Breast epithelium (tissue), 4 donors: ENCODE measurements around the gene SESN2. TPM values are rescaled to one million over a fixed set of nuclear protein-coding genes. Genes with fewer than 3 reads are reported as not detected.
A peak's percentile ranks its signal among the peaks of the same experiment; 100 is the strongest.

ENCODE experiments used
- DNase-seq, 2 donors: peaks; one replicate each; pipeline ENCODE4 v3.0.0-alpha.2; 2019; ENCODE audit warnings: low spot score in 2 of 2
- H3K27ac ChIP-seq, 2 donors: fragments of 200-600 bp; sonication (generic) in 1 of 2; one replicate each; pipeline ENCODE4 v1.5.1; 2016 to 2019; ENCODE audit warnings: mild to moderate bottlenecking in 1 of 2
- H3K27me3 ChIP-seq, 2 donors: fragments of 200-600 bp; sonication (generic) in 1 of 2; one replicate each; pipeline versions ENCODE4 v1.5.1 to v1.6.0; 2017 to 2019; ENCODE audit warnings: control low read depth in 1 of 2, mild to moderate bottlenecking in 1 of 2
- H3K36me3 ChIP-seq: fragments of 200-600 bp; one replicate; pipeline ENCODE4 v1.5.1; 2019
- H3K4me1 ChIP-seq, 2 donors: fragments of 200-600 bp; sonication (generic); one replicate each; pipeline ENCODE4 v1.5.1; 2016 to 2019; ENCODE audit warnings: control low read depth in 1 of 2
- H3K4me3 ChIP-seq, 3 donors: fragments of 200-600 bp; sonication (generic); 1 replicate in 2 of 3; 2 replicates in 1 of 3; pipeline ENCODE4 v1.5.1; 2016 to 2019; ENCODE audit warnings: mild to moderate bottlenecking in 3 of 3, moderate library complexity in 2 of 3
- H3K9me3 ChIP-seq, 2 donors: fragments of 200-600 bp; sonication (generic) in 1 of 2; one replicate each; pipeline ENCODE4 v1.5.1; 2016 to 2019; ENCODE audit warnings: control low read depth in 1 of 2
- CTCF ChIP-seq, 3 donors: fragments of 450-650 bp; IDR thresholded peaks; one replicate each; pipeline ENCODE4 v1.5.1; 2016 to 2017; ENCODE audit warnings: antibody characterized with exemption in 3 of 3, mild to moderate bottlenecking in 3 of 3, moderate library complexity in 3 of 3
- POLR2A ChIP-seq: fragments of 450-650 bp; IDR thresholded peaks from one replicate; pipeline ENCODE4 v1.6.1; 2016; ENCODE audit warnings: antibody characterized with exemption, mild to moderate bottlenecking, moderate library complexity
- POLR2AphosphoS5 ChIP-seq, 3 donors: sonication (generic); formaldehyde crosslinking; IDR thresholded peaks; one replicate each; pipeline ENCODE4 v1.6.1; 2017; ENCODE audit warnings: antibody characterized with exemption in 3 of 3
- intact Hi-C: fragments of 100-400 bp; cut with DNase I; formaldehyde crosslinking; loops from one replicate; pipeline ENCODE4 v1.15.1; 2023; ENCODE audit warnings: low total_unique reads
- total RNA-seq, 3 donors: library from RNA; depleted of rRNA; stranded (reverse); fragments of >200 nt; gene quantifications; one replicate each; pipeline ENCODE4 v1.1.0, GENCODE V29; 2016

The SESN2 gene
- total RNA-seq, 3 donors from 2014 or later, result 10.0 to 16.0 (median 12.5) TPM

- no peaks in the 10 kb centered on the region for H3K36me3 ChIP-seq
- intact Hi-C loops, result no loop called here
- peak within 1 kb of the TSS; percentile 79 to 94 for H3K27ac ChIP-seq
- TF ChIP-seq POLR2AphosphoS5 (IDR thresholded peaks at IDR 0.05) (peak; percentile 82 to 98 (median 93)), POLR2A (peak; percentile 79), CTCF (IDR thresholded peaks at IDR 0.05) (no peak)
- H3K4me1 ChIP-seq, result peaks cover 0 to 5% of the 10 kb centered on the region in 2 donors
- DNase-seq, result peak; percentile 95 to 97
- no peaks in the 10 kb centered on the region for H3K9me3 ChIP-seq
- no peaks in the 10 kb centered on the region for H3K27me3 ChIP-seq
- H3K4me3 ChIP-seq, result peak within 1 kb of the TSS; percentile 76 to 96 (median 79)
Observed at GRCh38 chr1:28232558-28233263, 26.6 kb upstream of the SESN2 start, which contains the start of gene DNAJC8. TSS of gene DNAJC8 (minus strand) at chr1:28233029. CDS start at chr1:28232998, 31 bp downstream.

GRCh38 chr1:28233264-28233606, 26.1 kb upstream of the SESN2 start:
- DNase-seq, result no peak
- intact Hi-C loops, result no loop called here
- H3K4me3 ChIP-seq, result peak overlapping the region; percentile 76 to 96 (median 79)
- no peaks in the 10 kb centered on the region for H3K9me3 ChIP-seq
- H3K27ac ChIP-seq, result peak overlapping the region; percentile 79 to 94
- no peaks in the 10 kb centered on the region for H3K36me3 ChIP-seq
- no peaks in the 10 kb centered on the region for H3K27me3 ChIP-seq
- peaks cover 0 to 5% of the 10 kb centered on the region in 2 donors for H3K4me1 ChIP-seq
- TF ChIP-seq POLR2AphosphoS5 (IDR thresholded peaks at IDR 0.05) (no peak), POLR2A (no peak), CTCF (IDR thresholded peaks at IDR 0.05) (no peak)

- peak; percentile 77 for TF ChIP-seq POLR2A
- TF ChIP-seq POLR2AphosphoS5 (IDR thresholded peaks at IDR 0.05), result peak; percentile 86 to 92 (median 88)
- no peak for TF ChIP-seq CTCF (IDR thresholded peaks at IDR 0.05)
- H3K9me3 ChIP-seq, result no peaks in the 10 kb centered on the region
- H3K4me1 ChIP-seq, result peaks cover 0 to 5% of the 10 kb centered on the region in 2 donors
- H3K4me3 ChIP-seq, result peak within 1 kb of the TSS; percentile 92 to 95 (median 94)
- H3K27ac ChIP-seq, result peak within 1 kb of the TSS; percentile 87 to 90
- no peaks in the 10 kb centered on the region for H3K36me3 ChIP-seq
- intact Hi-C loops, result no loop called here
- peak; percentile 97 to 98 for DNase-seq
- no peaks in the 10 kb centered on the region for H3K27me3 ChIP-seq
Observed at GRCh38 chr1:28235755-28236655, 23.3 kb upstream of the SESN2 start, which contains the start of gene ATP5IF1. TSS of gene ATP5IF1 (plus strand) at chr1:28236124. CDS start at chr1:28236184, 60 bp downstream.

- DNase-seq, result no peak
- H3K4me1 ChIP-seq, result peaks cover 0 to 5% of the 10 kb centered on the region in 2 donors
- H3K9me3 ChIP-seq, result no peaks in the 10 kb centered on the region
- intact Hi-C loops, result no loop called here
- no peaks in the 10 kb centered on the region for H3K36me3 ChIP-seq
- H3K27me3 ChIP-seq, result no peaks in the 10 kb centered on the region
- TF ChIP-seq POLR2A (no peak), CTCF (IDR thresholded peaks at IDR 0.05) (no peak), POLR2AphosphoS5 (IDR thresholded peaks at IDR 0.05) (no peak)
- peak overlapping the region; percentile 87 to 90 for H3K27ac ChIP-seq
- peak overlapping the region; percentile 92 to 95 (median 94) for H3K4me3 ChIP-seq
Observed at GRCh38 chr1:28236656-28237322, 22.5 kb upstream of the SESN2 start.
